Lung (tissue), 12 donors: ENCODE results near the gene SHB. TPM values are rescaled to one million over a fixed set of nuclear protein-coding genes. Genes with fewer than 3 reads are reported as not detected.

ENCODE experiments used
- ATAC-seq: fragments of 200-7000 bp; cut with Tn5 transposase; one replicate; pipeline ENCODE4 v1.9.1; 2020; ENCODE audit warnings: moderate number of reproducible peaks; ENCODE audit not compliant: insufficient read depth, low FRiP score
- DNase-seq, 3 donors: peaks; one replicate each; pipeline ENCODE4 v3.0.0-alpha.2; 2013 to 2017
- H3K27ac ChIP-seq, 2 donors: one replicate each; pipeline ENCODE4 v1.5.1; 2013; ENCODE audit warnings: mild to moderate bottlenecking in 2 of 2, moderate library complexity in 2 of 2, control low read depth in 1 of 2, inconsistent platforms in 1 of 2, low read depth in 1 of 2, low read length in 1 of 2
- H3K27me3 ChIP-seq, 3 donors: one replicate each; pipeline ENCODE4 v1.5.1; 2013; ENCODE audit warnings: low read length in 2 of 3; ENCODE audit not compliant: control insufficient read depth in 3 of 3, insufficient read depth in 3 of 3
- H3K36me3 ChIP-seq, 4 donors: one replicate each; pipeline ENCODE4 v1.5.1; 2013; ENCODE audit warnings: low read length in 4 of 4, mild to moderate bottlenecking in 1 of 4, moderate library complexity in 1 of 4; ENCODE audit not compliant: control insufficient read depth in 4 of 4, insufficient read depth in 4 of 4
- H3K4me1 ChIP-seq, 5 donors: one replicate each; pipeline ENCODE4 v1.5.1; 2013; ENCODE audit warnings: low read length in 5 of 5, mild to moderate bottlenecking in 2 of 5, moderate library complexity in 1 of 5; ENCODE audit not compliant: control insufficient read depth in 5 of 5, insufficient read depth in 5 of 5
- H3K4me3 ChIP-seq: one replicate; pipeline ENCODE4 v1.5.1; 2013; ENCODE audit warnings: mild to moderate bottlenecking, control low read depth, moderate library complexity
- H3K9ac ChIP-seq, 2 donors: one replicate each; pipeline ENCODE4 v1.5.1; 2013; ENCODE audit warnings: low read length in 2 of 2, control low read depth in 1 of 2; ENCODE audit not compliant: insufficient read depth in 1 of 2
- H3K9me3 ChIP-seq, 4 donors: one replicate each; pipeline ENCODE4 v1.5.1; 2013; ENCODE audit warnings: low read length in 3 of 4, mild to moderate bottlenecking in 1 of 4, moderate library complexity in 1 of 4; ENCODE audit not compliant: control insufficient read depth in 4 of 4, insufficient read depth in 3 of 4
- WGBS, 2 donors: extraction: QIAGEN DNeasy Blood & Tissue Kit; methylation state at CpG; one replicate each; pipeline ENCODE4 v1.1.7; 2013; 5-methylcytosine and 5-hydroxymethylcytosine counted together
- polyA plus RNA-seq, 2 donors: library from polyadenylated mRNA; stranded (reverse); fragments of 200-250 nt; gene quantifications; one replicate each; pipeline ENCODE4 v1.2.1, GENCODE V29; 2013
- total RNA-seq, 2 donors: library from RNA; depleted of rRNA in 1 of 2; stranded (reverse); fragments of >200 nt in 1 of 2; gene quantifications; one replicate each; pipeline ENCODE4 v1.2.1, GENCODE V29; 2014 to 2021
- TF ChIP-seq, protein P1 (sequence below): IDR thresholded peaks from 2 replicates; pipeline ENCODE4 v1.5.1; 2012; ENCODE audit warnings: mild to moderate bottlenecking; ENCODE audit errors: control extremely low read depth, extremely low read depth
- donor health status: control.
- donor health status: control.
- donor health status: Bipolar disorder and iron deficiency.
- donor health status: healthy.
- donor health status: DM: yes; HTN: yes; CAD: no.

The SHB gene
- total and polyA plus RNA-seq, 4 donors = 10.8 to 32.3 (median 14.4) TPM

DNA sequence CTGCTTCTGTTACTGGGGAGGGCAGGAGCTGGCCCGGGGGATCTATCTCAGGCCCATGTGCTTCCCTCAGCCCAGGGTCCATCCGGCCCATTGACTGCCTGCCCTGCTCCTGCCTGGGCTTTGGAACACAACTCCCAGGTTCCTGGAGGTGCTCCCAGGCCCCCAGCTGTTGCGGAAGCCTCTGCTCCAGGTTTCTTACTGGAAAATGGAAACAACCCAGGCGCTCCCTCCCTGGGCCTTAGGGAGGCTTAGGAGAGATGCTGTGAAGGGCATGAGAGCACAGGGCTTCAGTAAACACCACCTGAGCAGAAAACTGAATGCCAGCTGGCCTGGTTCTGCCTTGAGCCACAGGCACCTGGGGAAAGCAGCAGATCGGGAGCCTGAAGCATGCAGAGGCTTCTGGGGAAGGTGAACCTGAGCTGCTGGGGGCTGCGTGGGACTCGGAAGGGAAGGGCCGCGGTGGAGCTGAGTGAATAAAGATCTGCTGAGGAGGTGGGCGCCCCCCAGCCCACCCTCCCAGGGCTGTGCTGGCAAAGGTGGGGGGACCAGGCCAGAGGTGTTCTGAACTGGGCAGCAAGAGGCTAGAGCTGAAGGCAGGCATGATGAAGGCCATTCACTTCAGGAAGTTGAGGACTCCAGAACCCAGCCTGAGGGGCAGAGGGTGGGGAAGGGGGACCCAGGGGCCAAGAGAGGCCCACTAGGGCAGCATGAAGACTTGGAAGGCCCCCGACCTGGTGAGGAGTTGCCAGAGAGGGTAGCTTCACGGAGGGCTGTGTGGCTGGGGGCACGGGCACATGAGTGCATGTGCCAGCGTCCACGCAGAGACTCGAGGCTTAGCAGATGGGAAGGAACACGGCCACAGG lies 64.8 kb downstream of the SHB start:
- ATAC-seq = no peak
- Histone ChIP-seq H3K9ac (no peak overlapping the region), H3K4me1 (peaks cover 0 to 32% (median 15%) of the 10 kb centered on the region in 5 donors), H3K36me3 (peaks cover 0 to 4% (median 0%) of the 10 kb centered on the region in 4 donors), H3K4me3 (no peak overlapping the region), H3K9me3 (no peaks in the 10 kb centered on the region), H3K27ac (no peak overlapping the region), H3K27me3 (no peaks in the 10 kb centered on the region)
- 90 to 94% methylated on average over 17 of the region's 17 CpGs for whole genome bisulfite sequencing, 2 donors
- no peak for DNase-seq
- TF ChIP-seq, protein P1, sequence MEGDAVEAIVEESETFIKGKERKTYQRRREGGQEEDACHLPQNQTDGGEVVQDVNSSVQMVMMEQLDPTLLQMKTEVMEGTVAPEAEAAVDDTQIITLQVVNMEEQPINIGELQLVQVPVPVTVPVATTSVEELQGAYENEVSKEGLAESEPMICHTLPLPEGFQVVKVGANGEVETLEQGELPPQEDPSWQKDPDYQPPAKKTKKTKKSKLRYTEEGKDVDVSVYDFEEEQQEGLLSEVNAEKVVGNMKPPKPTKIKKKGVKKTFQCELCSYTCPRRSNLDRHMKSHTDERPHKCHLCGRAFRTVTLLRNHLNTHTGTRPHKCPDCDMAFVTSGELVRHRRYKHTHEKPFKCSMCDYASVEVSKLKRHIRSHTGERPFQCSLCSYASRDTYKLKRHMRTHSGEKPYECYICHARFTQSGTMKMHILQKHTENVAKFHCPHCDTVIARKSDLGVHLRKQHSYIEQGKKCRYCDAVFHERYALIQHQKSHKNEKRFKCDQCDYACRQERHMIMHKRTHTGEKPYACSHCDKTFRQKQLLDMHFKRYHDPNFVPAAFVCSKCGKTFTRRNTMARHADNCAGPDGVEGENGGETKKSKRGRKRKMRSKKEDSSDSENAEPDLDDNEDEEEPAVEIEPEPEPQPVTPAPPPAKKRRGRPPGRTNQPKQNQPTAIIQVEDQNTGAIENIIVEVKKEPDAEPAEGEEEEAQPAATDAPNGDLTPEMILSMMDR = no peak

DNA sequence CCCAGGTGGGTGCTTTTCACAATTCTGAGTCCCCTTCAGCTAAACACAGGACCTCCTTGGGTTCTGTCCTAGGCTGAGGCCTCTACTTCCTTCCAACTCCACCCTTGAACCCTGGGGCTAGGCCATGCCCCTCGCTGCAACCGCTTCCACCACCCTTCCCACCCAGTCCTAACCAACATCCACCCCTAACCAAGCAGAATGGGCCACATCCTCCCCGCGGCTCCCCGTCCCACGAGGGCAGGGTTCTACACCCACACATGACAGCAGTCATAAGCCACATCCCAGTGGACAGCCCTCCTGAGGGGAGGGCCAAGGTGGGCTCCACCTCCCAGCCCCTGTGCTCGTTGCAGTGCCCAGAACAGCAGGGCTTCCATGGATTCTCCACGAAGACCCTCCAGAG lies 65.8 kb downstream of the SHB start:
- ATAC-seq = no peak
- DNase-seq = no peak
- H3K27me3 ChIP-seq = no peaks in the 10 kb centered on the region
- TF ChIP-seq, protein P1 = no peak
- no peak overlapping the region for H3K4me3 ChIP-seq
- no peaks in the 10 kb centered on the region for H3K9me3 ChIP-seq
- H3K27ac ChIP-seq = no peak overlapping the region
- H3K4me1 ChIP-seq = peaks cover 0 to 28% (median 11%) of the 10 kb centered on the region in 5 donors
- H3K36me3 ChIP-seq = peaks cover 0 to 4% (median 0%) of the 10 kb centered on the region in 4 donors
- 69 to 77% methylated on average over 8 of the region's 8 CpGs for WGBS, 2 donors
- H3K9ac ChIP-seq = no peak overlapping the region

DNA sequence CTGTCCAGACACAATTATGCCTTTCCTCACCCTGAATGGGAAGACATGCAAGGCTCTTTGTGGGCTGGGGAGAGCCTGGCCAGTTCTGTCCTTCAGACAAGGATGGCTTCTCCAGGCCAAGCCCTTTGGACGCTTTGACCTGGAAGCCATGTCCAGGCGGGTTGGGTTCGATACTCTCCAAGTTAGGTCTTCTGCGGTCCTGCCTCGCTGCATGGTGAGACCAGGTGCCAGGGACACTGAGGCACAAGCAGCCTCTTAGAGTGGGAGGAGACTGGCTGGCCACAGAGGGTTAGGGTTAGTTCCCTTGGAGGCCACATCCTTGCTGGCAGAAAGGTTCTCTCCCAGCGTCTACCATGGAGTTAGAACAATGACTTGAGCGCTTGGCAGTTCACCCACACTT lies 67.6 kb downstream of the SHB start:
- Histone ChIP-seq H3K27ac (no peak overlapping the region), H3K27me3 (no peaks in the 10 kb centered on the region), H3K4me3 (no peak overlapping the region), H3K9me3 (peaks cover 0 to 1% (median 0%) of the 10 kb centered on the region in 4 donors), H3K9ac (no peak overlapping the region), H3K36me3 (peaks cover 0 to 4% (median 0%) of the 10 kb centered on the region in 4 donors), H3K4me1 (peaks cover 0 to 31% (median 16%) of the 10 kb centered on the region in 5 donors)
- WGBS, 2 donors = 89 to 90% methylated on average over 7 of the region's 7 CpGs
- TF ChIP-seq, protein P1 = no peak
- DNase-seq (no peak), ATAC-seq (no peak)
